ENCODE measurements around the gene LITAFD.
"Not testable (repeated sequence)": the region's sequence is repeated elsewhere in the genome, so short reads cannot be mapped to it uniquely, and the experiment has no call there.

DNA sequence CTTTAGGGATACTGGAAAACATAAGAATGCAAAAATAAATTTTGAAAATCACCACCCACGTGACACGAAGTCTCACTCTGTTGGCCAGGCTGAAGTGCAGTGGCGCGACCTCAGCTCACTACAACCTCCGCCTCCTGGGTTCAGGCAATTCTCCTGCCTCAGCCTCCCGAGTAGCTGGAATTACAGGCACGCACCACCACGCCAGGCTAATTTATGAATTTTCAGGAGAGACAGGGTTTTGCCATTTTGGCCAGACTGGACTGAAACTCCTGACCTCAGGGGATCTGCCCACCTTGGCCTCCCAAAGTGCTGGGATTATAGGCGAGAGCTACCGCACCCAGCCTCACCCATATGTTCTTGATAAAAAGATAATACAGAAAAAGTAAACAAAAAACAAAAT is 35.2 kb downstream of the LITAFD start:
- TF ChIP-seq CTCF, POLR2AphosphoS5 (IDR thresholded peaks at IDR 0.05): not testable (repeated sequence)
